Measurements from ENCODE around the gene EML6.

The EML6 gene

GRCh38 chr2:54677476-54678265 is 45.8 kb upstream of the EML6 start:
- peaks cover 0 to 2% of the 10 kb centered on the region in 2 donors for H3K9me3 ChIP-seq (replicated peaks in 1 of 2; ENCODE audit: control insufficient read depth in 2 of 2, insufficient read depth in 1 of 2, low read depth in 1 of 2, low read length in 2 of 2)
- no peak overlapping the region for H3K4me3 ChIP-seq (ENCODE audit: low read length in 2 of 2)
- H3K4me1 ChIP-seq (ENCODE audit: control insufficient read depth in 2 of 2, insufficient read depth in 1 of 2, low read depth in 1 of 2, low read length in 2 of 2): peaks cover 0 to 2% of the 10 kb centered on the region in 2 donors
- H3K36me3 ChIP-seq (replicated peaks in 1 of 2; ENCODE audit: control insufficient read depth in 2 of 2, insufficient read depth in 2 of 2, low read length in 2 of 2): no peaks in the 10 kb centered on the region
- H2AK5ac ChIP-seq (ENCODE audit: low read depth, low read length): no peak overlapping the region
- H3K14ac ChIP-seq (ENCODE audit: low read length): no peak overlapping the region
- no peaks in the 10 kb centered on the region for H3K79me1 ChIP-seq (ENCODE audit: low read depth, low read length)
- WGBS, 2 donors (ENCODE audit: extremely low coverage in 2 of 2, insufficient read length in 2 of 2, insufficient replicate concordance in 1 of 2): no CpG with 5 or more reads among the region's 6 CpGs
- no peaks in the 10 kb centered on the region for H3K27me3 ChIP-seq (ENCODE audit: control insufficient read depth in 3 of 3, insufficient read depth in 3 of 3, low read depth in 1 of 3, low read length in 3 of 3)
- H2BK12ac ChIP-seq (ENCODE audit: low read length): no peak overlapping the region
- H2BK5ac ChIP-seq (ENCODE audit: low read length): no peak overlapping the region
- no peak overlapping the region for H3K18ac ChIP-seq (ENCODE audit: low read length)
- H3K4me2 ChIP-seq (ENCODE audit: insufficient read depth, low read length, poor library complexity, severe bottlenecking): no peak overlapping the region
- H2AFZ ChIP-seq (ENCODE audit: low read length): no peak overlapping the region
- H3K27ac ChIP-seq (replicated peaks; ENCODE audit: low read length): no peak overlapping the region
- H2BK120ac ChIP-seq (ENCODE audit: low read depth, low read length): no peak overlapping the region
- H4K8ac ChIP-seq (ENCODE audit: low read depth, low read length): no peak overlapping the region
- H3K23ac ChIP-seq (ENCODE audit: low read depth, low read length, poor library complexity): no peak overlapping the region
- H4K91ac ChIP-seq (ENCODE audit: low read depth, low read length, poor library complexity): no peak overlapping the region
- H2BK15ac ChIP-seq (ENCODE audit: low read length): no peak overlapping the region
- H3K4ac ChIP-seq (ENCODE audit: low read length): no peak overlapping the region
- no peak for DNase-seq (ENCODE audit: low spot score)
- H3K9ac ChIP-seq (ENCODE audit: low read depth, low read length, poor library complexity): no peak overlapping the region

GRCh38 chr2:54678719-54679118 is 44.7 kb upstream of the EML6 start:
- Histone ChIP-seq H2BK15ac (ENCODE audit: low read length) (no peak overlapping the region), H3K18ac (ENCODE audit: low read length) (no peak overlapping the region), H3K9ac (ENCODE audit: low read depth, low read length, poor library complexity) (no peak overlapping the region), H2BK5ac (ENCODE audit: low read length) (no peak overlapping the region), H2AK5ac (ENCODE audit: low read depth, low read length) (no peak overlapping the region), H3K4ac (ENCODE audit: low read length) (no peak overlapping the region), H4K8ac (ENCODE audit: low read depth, low read length) (no peak overlapping the region), H2BK12ac (ENCODE audit: low read length) (no peak overlapping the region), H3K4me1 (ENCODE audit: control insufficient read depth in 2 of 2, insufficient read depth in 1 of 2, low read depth in 1 of 2, low read length in 2 of 2) (no peaks in the 10 kb centered on the region), H3K9me3 (replicated peaks in 1 of 2; ENCODE audit: control insufficient read depth in 2 of 2, insufficient read depth in 1 of 2, low read depth in 1 of 2, low read length in 2 of 2) (peaks cover 0 to 2% of the 10 kb centered on the region in 2 donors), H2AFZ (ENCODE audit: low read length) (no peak overlapping the region), H3K27me3 (ENCODE audit: control insufficient read depth in 3 of 3, insufficient read depth in 3 of 3, low read depth in 1 of 3, low read length in 3 of 3) (no peaks in the 10 kb centered on the region), H3K36me3 (replicated peaks in 1 of 2; ENCODE audit: control insufficient read depth in 2 of 2, insufficient read depth in 2 of 2, low read length in 2 of 2) (no peaks in the 10 kb centered on the region), H3K4me3 (ENCODE audit: low read length in 2 of 2) (no peak overlapping the region), H3K23ac (ENCODE audit: low read depth, low read length, poor library complexity) (no peak overlapping the region), H2BK120ac (ENCODE audit: low read depth, low read length) (no peak overlapping the region), H3K4me2 (ENCODE audit: insufficient read depth, low read length, poor library complexity, severe bottlenecking) (no peak overlapping the region), H4K91ac (ENCODE audit: low read depth, low read length, poor library complexity) (no peak overlapping the region), H3K14ac (ENCODE audit: low read length) (no peak overlapping the region), H3K79me1 (ENCODE audit: low read depth, low read length) (no peaks in the 10 kb centered on the region), H3K27ac (replicated peaks; ENCODE audit: low read length) (no peak overlapping the region)
- no peak for DNase-seq (ENCODE audit: low spot score)
- no CpG with 5 or more reads among the region's 3 CpGs for WGBS, 2 donors (ENCODE audit: extremely low coverage in 2 of 2, insufficient read length in 2 of 2, insufficient replicate concordance in 1 of 2)

- H2BK5ac ChIP-seq (ENCODE audit: low read length): no peak overlapping the region
- WGBS, 2 donors (ENCODE audit: extremely low coverage in 2 of 2, insufficient read length in 2 of 2, insufficient replicate concordance in 1 of 2): no CpG with 5 or more reads among the region's 6 CpGs
- DNase-seq (ENCODE audit: low spot score): no peak
Observed at GRCh38 chr2:54680397-54681041, 42.9 kb upstream of the EML6 start.

DNA sequence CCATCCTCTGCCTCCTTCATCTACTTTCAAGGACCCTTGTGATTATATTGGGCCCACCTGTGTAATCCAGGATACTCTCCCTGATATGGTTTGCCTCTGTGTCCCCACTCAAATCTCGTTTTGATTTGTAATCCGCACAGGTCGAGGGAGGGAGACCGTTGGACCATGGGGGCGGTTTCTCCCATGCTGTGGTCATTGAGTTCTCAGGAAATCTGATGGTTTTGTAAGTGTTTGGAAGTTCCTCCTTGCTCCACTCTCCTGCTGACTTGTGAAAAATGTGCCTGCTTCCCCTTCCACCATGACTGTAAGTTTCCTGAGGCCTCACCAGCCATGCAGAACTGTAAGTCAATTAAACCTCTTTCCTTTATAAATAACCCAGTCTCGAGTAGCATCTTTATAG is 42.0 kb upstream of the EML6 start:
- no peak overlapping the region for H3K23ac ChIP-seq (ENCODE audit: low read depth, low read length, poor library complexity)
- no peak overlapping the region for H3K4me3 ChIP-seq (ENCODE audit: low read length in 2 of 2)
- no peak overlapping the region for H4K8ac ChIP-seq (ENCODE audit: low read depth, low read length)
- H3K9ac ChIP-seq (ENCODE audit: low read depth, low read length, poor library complexity): no peak overlapping the region
- H2BK15ac ChIP-seq (ENCODE audit: low read length): no peak overlapping the region
- no peaks in the 10 kb centered on the region for H3K27me3 ChIP-seq (ENCODE audit: control insufficient read depth in 3 of 3, insufficient read depth in 3 of 3, low read depth in 1 of 3, low read length in 3 of 3)
- no peak overlapping the region for H4K91ac ChIP-seq (ENCODE audit: low read depth, low read length, poor library complexity)
- H3K27ac ChIP-seq (replicated peaks; ENCODE audit: low read length): no peak overlapping the region
- no peaks in the 10 kb centered on the region for H3K4me1 ChIP-seq (ENCODE audit: control insufficient read depth in 2 of 2, insufficient read depth in 1 of 2, low read depth in 1 of 2, low read length in 2 of 2)
- no peaks in the 10 kb centered on the region for H3K36me3 ChIP-seq (replicated peaks in 1 of 2; ENCODE audit: control insufficient read depth in 2 of 2, insufficient read depth in 2 of 2, low read length in 2 of 2)
- no peak overlapping the region for H2BK5ac ChIP-seq (ENCODE audit: low read length)
- H2AFZ ChIP-seq (ENCODE audit: low read length): no peak overlapping the region
- peaks cover 0 to 2% of the 10 kb centered on the region in 2 donors for H3K9me3 ChIP-seq (replicated peaks in 1 of 2; ENCODE audit: control insufficient read depth in 2 of 2, insufficient read depth in 1 of 2, low read depth in 1 of 2, low read length in 2 of 2)
- H3K4ac ChIP-seq (ENCODE audit: low read length): no peak overlapping the region
- H3K4me2 ChIP-seq (ENCODE audit: insufficient read depth, low read length, poor library complexity, severe bottlenecking): no peak overlapping the region
- no peaks in the 10 kb centered on the region for H3K79me1 ChIP-seq (ENCODE audit: low read depth, low read length)
- H2BK12ac ChIP-seq (ENCODE audit: low read length): no peak overlapping the region
- H3K14ac ChIP-seq (ENCODE audit: low read length): no peak overlapping the region
- no peak overlapping the region for H2BK120ac ChIP-seq (ENCODE audit: low read depth, low read length)
- no peak overlapping the region for H3K18ac ChIP-seq (ENCODE audit: low read length)
- H2AK5ac ChIP-seq (ENCODE audit: low read depth, low read length): no peak overlapping the region
- no CpG with 5 or more reads among the region's 6 CpGs for WGBS, 2 donors (ENCODE audit: extremely low coverage in 2 of 2, insufficient read length in 2 of 2, insufficient replicate concordance in 1 of 2)
- DNase-seq (ENCODE audit: low spot score): no peak

More at GRCh38 chr2:54680397-54681041, 42.9 kb upstream of the EML6 start:
- Histone ChIP-seq H3K18ac (ENCODE audit: low read length) (no peak overlapping the region), H3K4me2 (ENCODE audit: insufficient read depth, low read length, poor library complexity, severe bottlenecking) (no peak overlapping the region), H3K9ac (ENCODE audit: low read depth, low read length, poor library complexity) (peak overlapping the region; percentile 70), H2AFZ (ENCODE audit: low read length) (no peak overlapping the region), H2AK5ac (ENCODE audit: low read depth, low read length) (no peak overlapping the region), H3K23ac (ENCODE audit: low read depth, low read length, poor library complexity) (no peak overlapping the region), H3K79me1 (ENCODE audit: low read depth, low read length) (no peaks in the 10 kb centered on the region), H3K27me3 (ENCODE audit: control insufficient read depth in 3 of 3, insufficient read depth in 3 of 3, low read depth in 1 of 3, low read length in 3 of 3) (no peaks in the 10 kb centered on the region), H3K14ac (ENCODE audit: low read length) (no peak overlapping the region), H3K9me3 (replicated peaks in 1 of 2; ENCODE audit: control insufficient read depth in 2 of 2, insufficient read depth in 1 of 2, low read depth in 1 of 2, low read length in 2 of 2) (peaks cover 0 to 2% of the 10 kb centered on the region in 2 donors), H3K4ac (ENCODE audit: low read length) (no peak overlapping the region), H3K36me3 (replicated peaks in 1 of 2; ENCODE audit: control insufficient read depth in 2 of 2, insufficient read depth in 2 of 2, low read length in 2 of 2) (no peaks in the 10 kb centered on the region), H2BK120ac (ENCODE audit: low read depth, low read length) (no peak overlapping the region), H3K27ac (replicated peaks; ENCODE audit: low read length) (no peak overlapping the region), H2BK15ac (ENCODE audit: low read length) (no peak overlapping the region), H3K4me3 (ENCODE audit: low read length in 2 of 2) (no peak overlapping the region), H2BK12ac (ENCODE audit: low read length) (no peak overlapping the region), H4K8ac (ENCODE audit: low read depth, low read length) (no peak overlapping the region), H3K4me1 (ENCODE audit: control insufficient read depth in 2 of 2, insufficient read depth in 1 of 2, low read depth in 1 of 2, low read length in 2 of 2) (no peaks in the 10 kb centered on the region), H4K91ac (ENCODE audit: low read depth, low read length, poor library complexity) (no peak overlapping the region)

All from neuronal stem cell (in vitro differentiated cells).